GM18498 (cell line): Measurements from ENCODE around the gene SBNO2.
A peak's percentile ranks its signal among the peaks of the same experiment; 100 is the strongest.

Experiments
- ATAC-seq: cut with Tn5 transposase; IDR thresholded peaks from one replicate; pipeline ENCODE4 v1.9.1; 2021; ENCODE audit warnings: mild to moderate bottlenecking, moderate library complexity; ENCODE audit not compliant: unreplicated experiment

SBNO2 gene

DNA sequence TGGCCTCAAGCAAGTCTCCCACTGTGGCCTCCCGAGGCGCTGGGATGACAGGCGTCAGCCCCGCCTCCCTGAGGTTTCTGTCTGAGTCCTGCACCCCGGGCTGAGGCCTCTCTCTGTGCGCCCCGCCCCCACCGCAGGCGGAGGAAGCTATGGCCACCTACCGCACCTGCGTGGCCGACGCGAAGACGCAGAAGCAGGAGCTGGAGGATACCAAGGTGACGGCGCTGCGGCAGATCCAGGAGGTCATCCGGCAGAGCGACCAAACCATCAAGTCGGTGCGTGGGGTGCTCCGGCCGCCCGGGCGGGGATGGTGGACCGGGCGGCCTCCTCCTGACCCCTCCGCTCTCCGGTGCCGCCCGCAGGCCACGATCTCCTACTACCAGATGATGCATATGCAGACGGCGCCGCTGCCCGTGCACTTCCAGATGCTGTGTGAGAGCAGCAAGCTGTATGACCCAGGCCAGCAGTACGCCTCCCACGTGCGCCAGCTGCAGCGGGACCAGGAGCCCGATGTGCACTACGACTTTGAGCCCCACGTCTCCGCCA, 94.4 kb downstream of the SBNO2 start:
- ATAC-seq: no peak

DNA sequence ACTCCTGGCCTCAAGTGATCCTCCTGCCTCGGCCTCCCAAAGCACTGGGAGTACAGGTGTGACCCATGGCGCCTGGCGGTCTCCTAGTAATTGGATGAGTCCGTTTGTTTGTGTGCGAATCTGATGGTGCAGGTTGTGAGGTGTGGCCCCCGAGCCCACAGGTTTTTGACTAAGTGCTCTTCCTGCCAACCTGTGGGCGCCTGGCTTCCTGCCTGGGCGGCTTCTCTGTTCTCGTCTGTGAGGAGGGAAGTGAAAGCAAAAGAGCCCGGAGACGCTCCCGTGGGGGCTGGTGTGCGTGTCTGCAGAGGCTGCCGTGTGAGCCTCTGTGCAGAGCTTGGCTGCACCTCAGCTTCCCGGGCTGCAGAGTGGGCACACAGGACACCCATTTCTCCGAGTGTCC, 97.1 kb downstream of the SBNO2 start:
- ATAC-seq: peak; percentile 61

DNA sequence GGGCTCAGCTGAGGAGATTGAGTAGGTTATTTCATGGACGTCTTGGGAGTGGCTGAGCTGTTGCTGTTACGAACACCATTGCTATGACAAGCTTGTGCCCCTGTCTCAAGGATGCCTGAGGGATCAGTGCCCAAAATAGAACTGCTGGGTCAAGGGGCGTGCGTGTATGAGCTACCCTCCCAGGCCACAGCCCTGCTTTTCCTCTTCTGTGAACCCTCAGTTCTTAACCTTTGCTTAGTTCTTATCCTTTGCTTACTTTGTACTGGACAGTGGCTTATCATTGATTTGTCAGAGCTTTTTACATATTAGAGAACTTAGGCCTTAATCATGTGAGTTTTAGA, 98.1 kb downstream of the SBNO2 start:
- ATAC-seq: no peak

DNA sequence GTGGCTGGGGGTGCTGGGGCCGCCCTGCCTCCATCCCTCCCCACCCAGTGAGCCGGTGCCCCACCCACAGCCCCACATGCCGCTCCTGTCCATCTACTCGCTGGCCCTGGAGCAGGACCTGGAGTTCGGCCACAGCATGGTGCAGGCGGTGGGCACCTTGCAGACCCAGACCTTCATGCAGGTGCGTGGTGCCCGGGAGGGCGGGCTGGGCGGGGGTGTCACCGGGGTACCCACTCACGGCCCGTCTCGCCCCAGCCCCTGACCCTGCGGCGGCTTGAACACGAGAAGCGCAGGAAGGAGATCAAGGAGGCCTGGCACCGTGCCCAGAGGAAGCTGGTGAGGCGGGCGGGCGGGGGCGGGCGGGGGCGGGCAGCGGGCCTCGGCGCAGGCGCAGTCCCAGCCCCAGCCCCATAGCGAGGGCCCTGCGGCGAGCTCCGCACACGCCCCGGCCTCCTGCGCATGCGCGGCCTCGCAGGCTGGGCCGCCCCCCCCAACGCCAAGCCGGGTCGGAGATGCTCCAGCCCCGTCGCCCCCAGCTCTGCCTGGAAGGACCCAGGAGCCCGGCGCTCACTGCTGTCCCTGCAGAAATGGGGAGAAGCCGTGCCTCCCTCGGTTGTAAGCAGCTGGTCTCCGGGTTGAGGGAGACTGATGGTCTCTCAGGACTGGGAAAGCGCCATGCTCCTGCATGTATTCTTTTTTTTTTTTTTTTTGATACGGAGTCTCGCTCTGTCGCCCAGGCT, 99.4 kb downstream of the SBNO2 start:
- ATAC-seq: peak; percentile 40

DNA sequence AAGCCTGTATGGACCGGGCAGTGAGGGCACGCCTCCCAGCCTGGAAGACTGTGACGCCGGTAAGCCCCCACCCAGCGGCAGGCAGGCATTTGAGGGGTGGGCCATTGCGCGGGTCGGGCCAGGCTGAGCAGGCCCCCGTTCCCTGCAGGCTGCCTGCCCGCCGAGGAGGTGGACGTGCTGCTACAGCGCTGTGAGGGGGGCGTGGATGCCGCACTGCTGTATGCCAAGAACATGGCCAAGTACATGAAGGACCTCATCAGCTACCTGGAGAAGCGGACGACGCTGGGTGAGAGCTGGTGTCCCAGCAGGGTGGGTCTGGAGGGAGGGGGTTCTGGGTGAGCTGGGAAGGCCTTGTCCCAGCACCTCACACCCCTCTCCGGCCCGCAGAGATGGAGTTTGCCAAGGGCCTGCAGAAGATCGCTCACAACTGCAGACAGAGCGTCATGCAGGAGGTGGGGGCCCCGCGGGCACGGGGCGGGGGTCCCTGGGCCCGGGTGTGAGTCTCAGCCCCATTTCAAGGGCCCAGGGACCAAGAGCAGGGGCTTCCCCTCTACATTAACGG, 100.0 kb downstream of the SBNO2 start:
- ATAC-seq: peak; percentile 3

DNA sequence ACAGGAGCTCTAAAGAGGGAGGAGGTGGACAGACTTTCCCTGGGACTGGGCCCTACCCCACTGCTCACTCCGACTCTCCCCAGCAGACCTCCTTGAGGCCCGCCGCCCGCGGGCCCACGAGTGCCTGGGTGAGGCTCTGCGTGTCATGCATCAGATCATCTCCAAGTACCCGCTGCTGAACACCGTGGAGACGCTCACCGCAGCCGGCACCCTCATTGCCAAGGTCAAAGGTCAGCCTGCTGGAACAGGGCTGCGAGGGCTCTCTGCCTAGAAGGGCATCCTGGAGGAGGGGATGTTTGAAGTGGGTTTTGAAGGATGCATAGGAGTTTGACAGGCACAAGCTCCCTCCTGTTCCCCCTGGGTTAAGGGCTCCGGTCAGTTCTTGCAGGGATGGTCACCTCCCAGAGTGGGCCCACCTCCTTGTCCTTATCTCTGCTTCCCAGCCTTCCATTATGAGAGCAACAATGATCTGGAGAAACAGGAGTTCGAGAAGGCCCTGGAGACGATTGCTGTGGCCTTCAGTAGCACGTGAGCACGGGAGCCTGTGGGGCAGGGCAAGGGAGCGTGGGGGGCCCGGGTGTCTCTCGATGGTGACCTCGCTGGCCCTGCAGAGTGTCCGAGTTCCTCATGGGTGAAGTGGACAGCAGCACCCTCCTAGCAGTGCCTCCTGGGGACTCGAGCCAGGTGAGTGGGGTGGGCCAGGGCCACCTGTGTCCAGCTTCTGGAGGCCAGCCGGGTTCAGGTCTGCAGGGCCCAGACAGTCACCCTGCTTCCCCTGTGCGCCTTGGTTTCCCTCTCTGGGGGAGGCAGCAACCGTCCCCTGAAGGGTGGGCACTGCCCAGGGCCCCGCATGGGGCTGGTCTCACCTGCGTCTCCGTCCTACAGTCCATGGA, 100.8 kb downstream of the SBNO2 start:
- ATAC-seq: no peak

DNA sequence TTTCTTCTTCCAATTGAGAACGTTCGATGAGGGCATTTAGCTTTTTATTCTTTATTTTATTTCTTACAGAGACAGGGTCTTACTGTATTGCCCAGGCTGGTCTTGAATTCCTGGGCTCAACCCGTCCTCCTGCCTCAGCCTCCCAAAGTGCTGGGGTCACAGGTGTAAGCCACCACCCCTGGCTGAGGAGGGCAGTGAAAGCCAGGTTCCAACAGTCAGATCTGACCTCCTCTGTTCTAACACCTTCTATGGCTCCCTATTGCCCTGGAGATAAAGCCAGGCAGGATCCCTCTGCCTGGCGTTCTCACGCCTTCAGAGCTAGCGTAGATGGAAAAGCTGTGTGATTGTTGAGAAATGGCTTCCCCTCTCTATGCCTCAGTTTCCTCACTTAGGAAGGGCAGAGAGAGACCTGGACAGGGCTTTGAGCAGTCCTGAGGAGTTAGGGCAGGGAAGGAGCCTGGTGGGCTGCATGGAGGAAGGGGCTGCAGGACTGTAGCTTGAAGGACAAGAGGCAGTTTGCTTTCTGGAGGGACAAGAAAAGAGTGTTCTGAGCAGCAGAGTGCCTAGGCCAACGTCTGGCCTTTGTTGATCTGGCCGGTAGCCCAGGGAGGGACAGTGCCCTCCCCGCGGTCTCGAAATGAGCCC, 101.6 kb downstream of the SBNO2 start:
- no peak for ATAC-seq

DNA sequence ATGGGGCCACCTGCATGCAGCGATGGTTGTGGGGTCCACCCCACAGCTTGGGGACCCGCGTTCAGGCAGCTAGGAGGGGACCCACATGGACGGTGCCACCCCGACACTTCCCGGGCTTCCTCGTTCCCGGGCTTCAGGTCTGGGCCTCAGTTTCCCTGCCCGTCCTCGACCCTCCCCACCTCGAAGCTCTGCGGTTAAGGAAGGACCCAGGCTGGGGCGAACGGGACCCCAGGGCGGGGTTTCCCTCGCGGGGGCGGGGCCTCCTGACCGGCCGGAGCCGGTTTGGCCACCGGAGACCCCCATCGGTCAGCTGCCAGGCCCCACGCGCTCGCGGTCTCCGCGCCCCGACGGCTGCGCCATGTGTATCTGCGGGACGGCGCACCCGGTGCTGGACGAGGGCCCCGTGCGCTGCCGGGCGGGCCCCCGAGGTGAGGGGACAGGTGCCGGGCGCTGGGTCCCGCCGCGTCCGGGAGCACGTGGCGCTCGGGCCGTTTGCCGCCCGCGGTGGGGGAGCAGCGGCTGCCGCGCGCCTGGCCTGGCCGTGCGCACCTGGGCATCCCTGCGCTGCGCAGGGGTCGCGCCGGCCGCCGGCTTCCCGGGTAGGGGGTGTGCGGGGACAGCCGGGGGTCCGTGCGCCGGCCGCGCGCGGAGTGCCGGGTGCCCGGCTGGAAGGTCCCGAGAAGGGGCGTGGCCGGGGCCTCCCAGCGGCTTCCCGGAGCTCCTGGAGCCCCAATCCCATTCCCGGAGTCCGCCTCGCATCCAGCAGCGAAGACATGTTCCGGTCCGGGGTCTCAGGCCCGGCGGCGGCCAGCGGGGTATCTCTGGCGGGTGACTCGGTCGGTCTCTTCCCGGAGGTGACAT, 102.9 kb downstream of the SBNO2 start:
- no peak for ATAC-seq

DNA sequence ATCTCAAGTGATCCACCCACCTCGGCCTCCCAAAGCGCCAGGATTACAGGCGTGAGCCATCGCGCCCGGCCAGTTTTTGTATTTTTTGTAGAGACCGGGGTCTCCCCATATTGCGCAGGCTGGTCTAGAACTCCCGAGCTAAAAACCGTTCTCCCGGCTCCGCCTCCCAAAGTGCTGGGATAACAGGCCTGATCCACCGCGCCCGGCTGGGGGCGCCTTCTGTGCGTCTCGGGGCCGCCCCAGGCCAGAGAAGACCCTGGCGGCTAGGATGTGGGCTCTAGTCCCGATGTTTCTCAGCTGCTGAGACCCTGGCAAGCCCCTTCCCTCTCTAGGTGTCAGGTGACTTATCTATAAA, 103.5 kb downstream of the SBNO2 start:
- no peak for ATAC-seq

DNA sequence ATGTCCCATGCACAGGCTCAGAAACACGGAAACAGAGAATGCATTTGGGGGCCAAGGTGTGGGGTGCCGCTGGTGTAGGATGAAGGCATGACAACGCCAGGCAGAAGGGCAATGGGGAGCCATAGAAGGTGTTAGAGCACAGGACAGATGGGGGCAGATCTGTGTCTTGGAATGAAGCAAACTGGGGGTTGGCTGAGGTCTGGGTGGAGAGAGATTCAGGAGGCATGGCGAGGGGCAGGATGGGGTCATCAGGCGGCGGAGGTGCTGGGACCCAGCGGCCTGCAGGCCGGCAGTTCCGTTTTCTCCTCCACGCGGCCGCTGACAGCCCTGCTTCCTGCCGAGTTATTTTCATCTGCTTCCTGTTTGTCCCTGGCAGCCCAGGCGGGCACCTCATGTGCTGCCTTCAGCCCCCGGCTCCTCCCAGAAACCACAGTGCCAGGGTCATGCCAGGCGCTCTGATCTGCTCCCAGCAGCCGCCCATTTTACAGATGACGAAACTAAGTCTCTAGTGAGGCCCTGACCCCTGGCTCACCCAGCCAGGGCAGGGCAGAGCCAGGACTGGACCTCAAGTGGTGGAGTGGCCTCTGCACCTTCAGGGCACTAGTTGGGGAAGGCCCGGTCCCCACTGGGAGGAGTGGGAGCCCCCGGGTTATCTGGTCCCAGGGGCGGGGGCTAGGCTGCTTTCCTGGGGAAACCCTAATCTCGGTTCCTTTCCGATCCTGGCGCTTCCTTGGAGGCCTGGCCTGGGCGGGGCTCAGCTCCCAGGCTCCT, 104.9 kb downstream of the SBNO2 start:
- ATAC-seq: no peak

DNA sequence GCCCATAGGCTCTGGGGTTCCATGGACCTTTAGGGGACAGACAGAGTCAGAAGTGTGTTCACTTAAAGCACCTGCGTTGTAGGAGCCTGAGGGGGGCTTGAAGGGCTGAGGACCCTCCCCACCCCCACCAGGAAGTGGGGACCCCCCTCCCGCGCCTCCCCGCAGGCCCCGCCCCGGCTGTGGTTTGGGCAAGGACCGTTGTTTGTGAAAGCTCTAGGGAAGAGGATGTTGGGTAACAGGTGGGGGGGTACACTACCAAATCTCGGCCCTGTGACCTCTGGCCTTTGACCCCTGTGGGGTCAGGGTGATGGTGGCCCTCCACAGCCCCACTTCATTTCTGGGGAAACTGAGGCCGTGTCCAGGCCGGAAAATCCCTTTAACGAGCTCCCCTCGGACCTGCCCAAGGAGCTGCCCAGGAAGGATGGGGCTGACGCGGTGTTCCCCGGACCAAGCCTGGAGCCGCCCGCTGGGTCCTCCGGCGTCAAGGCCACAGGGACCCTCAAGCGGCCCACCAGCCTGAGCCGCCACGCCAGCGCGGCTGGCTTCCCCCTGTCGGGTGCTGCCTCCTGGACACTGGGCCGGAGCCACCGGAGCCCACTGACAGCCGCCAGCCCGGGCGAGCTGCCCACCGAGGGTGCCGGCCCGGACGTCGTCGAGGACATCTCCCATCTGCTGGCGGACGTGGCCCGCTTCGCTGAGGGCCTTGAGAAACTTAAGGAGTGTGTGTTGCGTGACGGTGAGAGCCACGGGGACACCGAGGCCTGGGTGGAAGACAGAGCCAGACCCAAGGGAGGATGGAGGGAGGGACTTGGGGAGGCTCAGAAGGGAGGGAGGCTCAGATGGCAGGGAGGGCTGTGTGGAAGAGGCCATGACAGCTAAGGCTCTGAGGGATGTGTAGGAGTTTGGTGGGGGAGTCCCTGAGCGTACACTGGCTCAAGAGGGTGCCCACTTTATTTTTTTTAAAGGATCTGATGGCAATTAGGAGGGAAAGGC, 105.8 kb downstream of the SBNO2 start:
- no peak for ATAC-seq

DNA sequence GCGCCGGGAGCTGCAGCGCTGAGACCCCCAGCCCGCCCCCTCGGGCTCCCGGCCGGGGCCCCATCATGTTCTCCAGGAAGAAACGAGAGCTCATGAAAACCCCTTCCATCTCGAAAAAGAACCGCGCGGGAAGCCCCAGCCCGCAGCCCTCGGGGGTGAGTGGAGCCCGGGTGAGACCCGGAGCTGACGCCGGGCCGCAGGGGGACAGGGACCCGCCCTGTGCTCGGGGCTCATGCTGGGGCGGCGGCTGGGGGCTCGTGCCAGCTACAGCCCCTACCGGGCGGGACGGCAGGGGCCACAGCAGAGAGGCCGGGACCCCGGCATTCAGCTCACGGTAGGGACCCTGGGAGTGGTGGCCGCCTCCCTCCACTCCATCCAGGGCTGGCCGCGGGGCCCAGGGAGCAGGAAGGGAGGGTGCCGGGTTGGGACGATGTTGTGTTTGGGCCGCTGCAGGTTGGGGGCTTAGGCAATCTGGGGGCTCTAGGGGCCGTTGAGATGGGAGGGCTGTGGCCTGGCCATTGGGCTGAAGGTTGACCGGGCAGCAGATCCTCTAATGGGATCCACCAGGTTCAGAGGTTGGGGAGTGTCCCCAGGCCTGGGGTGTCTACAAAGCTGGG, 106.6 kb downstream of the SBNO2 start:
- peak; percentile 27 for ATAC-seq

DNA sequence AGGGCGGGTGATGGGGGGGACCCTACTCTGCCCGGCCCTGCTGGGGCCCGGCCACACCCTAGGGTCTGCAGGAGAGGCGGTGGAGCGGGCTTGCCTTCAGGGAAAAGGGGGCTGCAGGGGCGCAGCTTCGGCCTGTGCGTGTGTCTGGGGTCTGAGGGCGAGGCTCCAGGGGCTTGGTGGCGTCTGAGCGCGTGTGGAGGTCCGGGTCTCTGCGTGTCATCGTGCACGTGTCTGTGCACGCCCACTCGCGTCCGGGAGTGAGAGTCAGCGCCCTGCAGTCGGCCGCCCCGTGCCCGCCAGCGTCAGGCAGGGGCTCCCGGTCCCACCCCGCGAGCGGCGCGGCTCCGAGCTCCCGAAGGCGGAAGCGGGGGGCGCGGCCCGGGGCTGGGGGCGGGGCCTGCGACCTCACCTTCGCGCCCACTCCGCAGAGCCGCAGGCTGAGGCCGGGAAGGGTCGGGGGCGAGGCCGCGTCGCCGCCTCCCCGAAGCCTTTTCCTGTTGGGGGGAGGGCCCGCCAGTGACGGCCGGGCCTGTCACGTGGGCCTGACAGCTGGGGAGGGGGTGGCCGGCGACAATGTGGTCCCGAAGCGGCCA, 107.2 kb downstream of the SBNO2 start, which contains the start of gene ARHGAP45:
Gene ARHGAP45 (plus strand): TSS at position 420 of the 593 bp plus-strand sequence. CDS start 239 bp downstream, outside the sequence.
- ATAC-seq: peak; percentile 48

DNA sequence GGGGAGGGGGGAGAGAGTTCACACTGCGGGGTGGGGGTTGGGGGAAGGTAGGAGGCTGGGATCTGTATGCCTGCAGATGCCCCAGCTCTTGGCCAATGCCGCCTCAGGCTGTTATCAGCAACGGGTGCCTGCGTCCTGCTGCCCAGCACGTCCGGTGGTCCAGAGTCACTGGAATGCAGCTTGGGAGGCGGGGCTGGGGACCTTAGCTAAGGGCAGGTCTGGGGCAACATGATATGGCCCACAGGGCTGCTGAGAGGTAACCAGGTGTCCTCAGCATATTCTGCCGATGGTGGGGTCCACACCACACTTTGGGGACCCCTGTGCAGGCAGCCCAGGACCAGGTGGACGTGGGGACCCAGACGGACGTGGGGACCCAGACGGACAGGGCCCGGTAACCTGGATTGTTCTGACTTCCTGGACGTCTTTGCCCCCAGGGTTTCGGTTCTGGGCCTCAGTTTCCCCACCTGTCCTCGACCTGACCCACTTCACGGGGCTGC, 107.8 kb downstream of the SBNO2 start:
- ATAC-seq: no peak

DNA sequence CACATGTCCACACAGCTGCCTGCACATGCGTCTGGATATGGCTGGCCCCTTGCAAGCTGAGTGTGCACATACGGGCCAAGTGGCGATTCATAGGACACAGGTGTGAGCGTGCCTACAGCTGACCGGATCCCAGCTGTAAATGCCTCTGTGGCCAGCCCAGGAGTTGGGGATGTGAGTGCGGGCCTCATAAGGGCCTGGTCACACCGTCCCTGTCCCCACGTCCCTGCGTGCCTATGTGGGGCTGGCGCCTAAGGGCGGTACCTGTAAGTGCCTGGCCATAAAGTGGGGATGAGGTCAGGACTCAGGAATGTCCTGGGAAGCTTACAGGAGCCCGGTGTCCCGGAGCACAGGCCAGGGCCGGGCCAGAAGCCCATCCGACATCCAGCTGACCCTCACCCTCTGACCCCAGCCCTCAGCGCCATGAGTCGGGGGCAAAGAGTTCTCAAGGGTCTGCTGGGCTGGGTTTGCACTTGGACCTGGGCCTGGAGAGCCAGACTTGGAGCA, 108.4 kb downstream of the SBNO2 start:
- ATAC-seq: no peak

DNA sequence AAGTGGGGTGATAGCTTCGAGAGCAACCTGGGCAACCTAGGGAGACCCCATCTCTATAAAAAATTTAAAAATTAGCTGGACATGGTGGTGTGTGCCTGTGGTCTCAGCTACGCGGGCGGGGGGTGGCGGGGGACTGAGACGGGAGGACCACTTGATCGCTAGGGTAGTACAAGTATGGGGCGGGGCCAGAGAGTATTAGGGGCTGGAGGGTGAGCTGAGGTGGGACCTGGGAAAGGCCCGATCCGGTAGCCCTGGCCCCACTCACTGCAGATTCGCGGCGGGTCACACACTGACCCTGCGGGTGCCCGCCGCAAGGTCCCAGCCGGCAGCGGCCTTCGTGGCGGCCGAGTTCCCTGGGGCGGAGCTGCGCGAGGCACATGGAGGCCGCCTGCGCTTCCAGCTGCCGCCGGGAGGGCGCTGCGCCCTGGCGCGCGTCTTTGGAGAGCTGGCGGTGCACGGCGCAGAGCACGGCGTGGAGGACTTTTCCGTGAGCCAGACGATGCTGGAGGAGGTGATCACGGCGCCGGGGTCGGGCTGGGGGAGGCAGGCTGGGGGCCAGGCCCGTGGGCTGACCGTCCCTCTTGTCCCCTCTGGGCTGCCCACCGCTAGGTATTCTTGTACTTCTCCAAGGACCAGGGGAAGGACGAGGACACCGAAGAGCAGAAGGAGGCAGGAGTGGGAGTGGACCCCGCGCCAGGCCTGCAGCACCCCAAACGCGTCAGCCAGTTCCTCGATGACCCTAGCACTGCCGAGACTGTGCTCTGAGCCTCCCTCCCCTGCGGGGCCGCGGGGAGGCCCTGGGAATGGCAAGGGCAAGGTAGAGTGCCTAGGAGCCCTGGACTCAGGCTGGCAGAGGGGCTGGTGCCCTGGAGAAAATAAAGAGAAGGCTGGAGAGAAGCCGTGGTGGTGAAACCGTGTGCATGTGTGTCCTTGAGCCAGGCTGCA, 109.1 kb downstream of the SBNO2 start:
- ATAC-seq: no peak
